IPS-NIHi7 (cell line): ENCODE data around the gene HS3ST3A1.
"Not testable (repeated sequence)": the region's sequence is repeated elsewhere in the genome, so short reads cannot be mapped to it uniquely, and the experiment has no call there.

Experiments used
- DNase-seq: peaks from one replicate; pipeline ENCODE4 v3.0.0; 2012; ENCODE audit warnings: mixed read lengths; ENCODE audit errors: extremely low spot score

The HS3ST3A1 gene

DNA sequence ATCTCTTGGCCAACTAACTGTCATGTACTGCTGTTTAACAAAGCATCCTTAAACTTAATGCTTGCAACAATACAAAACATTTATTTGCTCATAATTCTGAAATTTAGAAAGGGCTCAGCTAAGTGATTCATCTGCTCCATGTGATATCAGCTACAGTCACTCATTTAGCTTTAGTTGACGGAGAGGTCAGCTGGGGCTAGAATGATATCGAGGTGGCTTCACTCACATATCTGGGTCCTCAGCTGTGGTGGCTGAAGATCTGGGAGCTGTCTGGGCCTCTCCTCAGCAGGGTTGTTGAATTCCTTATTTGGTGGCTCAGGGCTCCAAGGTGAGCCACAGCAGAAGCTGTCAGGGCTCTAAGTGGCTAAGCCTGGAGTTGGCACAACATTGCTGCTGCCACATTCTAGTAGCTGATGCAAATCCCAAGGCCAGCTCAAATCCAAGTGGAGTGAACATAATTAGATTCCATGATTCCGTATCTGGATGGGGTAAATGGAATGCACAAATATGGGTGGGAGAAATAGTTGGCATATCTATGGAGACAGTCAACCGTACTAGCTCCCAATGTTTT, 62.8 kb downstream of the HS3ST3A1 start:
- DNase-seq: no peak

DNA sequence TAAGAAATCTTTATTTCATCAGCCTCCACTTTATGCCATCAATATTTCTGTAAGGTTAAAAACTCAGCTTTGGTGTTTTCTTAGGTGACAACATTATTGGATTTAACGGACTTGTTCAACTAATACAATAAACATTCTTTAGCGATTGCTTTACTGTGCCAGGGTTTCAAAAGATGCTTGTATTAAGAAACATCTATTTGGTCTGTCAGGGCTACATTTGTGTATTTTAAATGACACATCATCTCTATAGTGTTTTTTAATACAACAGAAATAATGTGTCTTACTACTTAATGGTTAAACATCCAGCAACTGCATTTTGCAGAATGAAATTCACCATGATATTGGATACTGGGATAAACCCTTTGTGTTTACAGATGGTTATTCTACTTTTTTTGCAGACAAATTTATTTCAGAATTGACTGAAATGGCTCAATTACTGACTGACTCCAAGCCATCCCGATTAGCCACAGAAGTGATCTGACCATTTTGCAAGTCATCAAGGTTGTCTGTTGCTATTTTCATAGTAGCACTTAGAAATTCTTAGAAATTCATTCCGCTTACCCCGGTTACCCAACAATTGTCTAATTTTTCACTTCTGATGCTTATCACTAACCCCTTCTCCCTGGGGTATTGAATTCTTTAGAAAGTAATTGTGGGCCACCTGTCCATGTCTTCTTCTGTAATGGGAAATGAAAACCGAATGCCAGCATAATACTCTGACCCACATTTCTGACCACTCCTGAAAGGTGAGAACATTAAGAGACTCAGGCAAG, 63.7 kb downstream of the HS3ST3A1 start:
- no peak for DNase-seq

DNA sequence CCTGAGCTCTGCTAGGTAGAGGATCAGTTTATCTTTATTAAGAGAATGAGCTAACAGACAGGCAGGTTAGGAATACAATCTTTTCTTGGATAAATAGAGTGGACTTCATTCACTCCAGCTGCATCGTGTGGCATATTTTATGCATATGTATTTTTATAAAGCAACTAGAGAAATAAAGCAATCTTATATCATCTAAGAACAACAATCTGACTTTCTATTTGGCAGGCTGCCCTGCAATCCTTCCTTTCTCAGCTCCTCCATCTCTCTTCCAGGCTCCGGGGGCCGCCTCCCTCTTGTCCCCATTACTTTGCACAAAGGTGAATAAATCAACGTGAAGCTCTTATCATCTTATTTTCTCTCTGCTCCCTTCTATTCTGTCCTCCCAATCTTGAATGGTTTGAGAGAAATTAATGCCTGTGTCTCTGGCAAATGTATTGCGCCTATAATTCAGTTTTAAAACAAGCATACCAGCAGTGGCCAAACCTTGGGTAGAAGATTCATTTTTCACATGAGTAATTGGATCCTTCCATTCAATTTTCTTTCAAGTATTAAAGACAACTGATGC, 64.5 kb downstream of the HS3ST3A1 start:
- no peak for DNase-seq

DNA sequence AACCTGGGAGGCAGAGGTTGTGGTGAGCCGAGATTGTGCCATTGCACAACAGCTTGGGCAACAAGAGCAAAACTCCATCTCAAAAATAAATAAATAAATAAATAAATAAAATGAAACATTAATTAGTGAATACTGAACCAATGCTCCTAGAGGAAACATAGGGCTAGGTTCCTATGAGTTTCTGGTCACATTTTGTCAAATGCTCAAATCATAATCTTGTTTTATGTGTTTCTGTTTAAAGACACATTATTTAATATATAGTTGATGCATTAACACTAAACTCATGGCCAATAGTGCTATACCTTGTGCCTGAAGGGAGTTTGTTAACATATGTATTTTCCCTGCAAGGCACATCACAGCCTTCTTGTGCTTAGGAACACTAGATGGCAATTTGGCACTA, 66.8 kb downstream of the HS3ST3A1 start:
- no peak for DNase-seq

DNA sequence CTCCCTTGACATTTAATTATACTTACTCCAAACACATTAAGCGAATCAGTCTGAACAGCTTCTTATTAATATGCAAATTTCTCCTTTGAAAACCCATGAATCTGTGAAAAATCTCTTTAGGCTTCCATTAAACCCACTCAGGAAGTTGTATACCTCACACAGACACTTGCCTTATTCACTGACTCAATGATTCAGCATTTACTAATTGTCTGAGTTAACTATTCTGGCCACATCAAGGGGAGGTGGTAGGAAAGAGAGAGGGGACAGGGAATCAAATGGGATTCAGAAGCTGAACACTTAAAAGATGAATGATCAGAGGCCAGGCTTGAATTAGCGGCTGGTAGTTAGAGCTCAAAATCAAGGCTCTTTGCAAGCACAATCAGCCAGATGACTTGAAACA, 70.0 kb downstream of the HS3ST3A1 start:
- no peak for DNase-seq

- DNase-seq: no peak
Observed at GRCh38 chr17:13525876-13526275, 75.9 kb downstream of the HS3ST3A1 start.

DNA sequence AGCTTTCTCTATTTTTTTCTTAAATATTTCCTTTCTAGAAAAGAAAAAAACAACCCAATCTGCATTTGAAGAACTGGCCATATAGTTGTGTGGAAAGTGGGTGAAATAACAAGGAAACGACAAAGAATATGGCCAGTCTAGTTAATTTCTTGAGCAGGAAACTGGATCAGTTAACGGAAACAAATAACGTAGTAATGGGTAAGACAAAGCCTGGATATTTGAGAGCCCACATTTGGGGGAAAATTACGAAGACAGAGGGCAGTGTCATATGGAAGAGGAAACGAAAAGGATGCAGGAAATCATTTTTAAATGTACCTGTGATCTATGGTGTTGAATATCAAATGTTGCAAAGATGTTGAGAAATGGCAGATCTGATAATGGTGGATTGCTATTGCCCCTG, 78.6 kb downstream of the HS3ST3A1 start:
- no peak for DNase-seq

DNA sequence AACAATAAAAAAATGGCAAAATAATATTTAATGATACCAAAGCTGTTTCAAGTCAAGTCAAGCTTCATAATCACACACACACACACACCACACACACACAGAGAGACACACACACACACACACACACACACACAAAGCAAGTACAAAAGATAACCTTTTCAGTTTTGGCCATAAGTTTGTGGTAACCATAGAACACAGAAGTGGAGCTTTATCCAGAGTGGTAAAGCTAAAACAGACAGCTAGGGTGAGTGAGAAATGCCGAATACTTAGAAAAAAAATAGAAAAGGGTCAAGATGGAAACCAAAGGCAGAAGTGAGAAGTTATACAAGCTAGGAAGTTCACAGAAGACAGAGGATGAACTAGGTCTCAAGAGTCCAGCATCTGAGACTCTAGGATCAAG, 79.0 kb downstream of the HS3ST3A1 start:
- no peak for DNase-seq

- no peak for DNase-seq
Observed at GRCh38 chr17:13521784-13522183, 79.9 kb downstream of the HS3ST3A1 start.

GRCh38 chr17:13520899-13521572, 80.7 kb downstream of the HS3ST3A1 start:
- DNase-seq: no peak

DNA sequence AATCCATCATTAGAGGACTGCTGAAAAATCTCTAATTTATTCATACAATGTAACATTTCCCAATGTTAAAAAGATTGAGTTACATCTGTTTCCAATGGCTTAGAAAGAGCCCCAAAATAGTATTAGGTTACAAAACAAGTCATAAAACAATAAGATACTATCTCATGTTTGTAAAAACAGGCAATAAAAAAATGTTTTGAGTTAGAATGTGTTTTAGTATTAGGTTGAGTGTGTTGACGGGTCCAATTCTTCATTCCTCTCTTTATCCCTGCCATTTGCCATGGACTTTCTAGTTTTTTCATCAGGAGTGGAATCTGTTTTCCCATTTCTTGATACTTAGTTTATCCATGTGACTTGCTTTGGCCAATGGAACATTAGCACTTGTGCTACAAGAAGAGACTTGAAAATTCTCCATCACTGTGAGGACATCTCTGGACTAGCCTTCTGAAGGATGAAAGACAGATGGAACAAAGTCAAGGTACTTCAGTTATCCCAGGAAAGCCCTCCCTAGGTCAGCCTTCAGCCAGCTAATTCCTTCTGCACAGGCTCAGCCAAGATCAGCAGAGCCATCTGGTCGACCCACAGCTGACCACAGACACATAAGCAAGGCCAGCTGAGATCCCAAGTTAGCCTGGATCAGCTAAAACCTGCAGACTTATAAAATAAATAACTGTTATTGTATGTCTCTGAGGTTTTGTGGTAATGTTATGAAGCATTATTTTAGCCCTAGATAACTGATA, 83.3 kb downstream of the HS3ST3A1 start:
- no peak for DNase-seq

DNA sequence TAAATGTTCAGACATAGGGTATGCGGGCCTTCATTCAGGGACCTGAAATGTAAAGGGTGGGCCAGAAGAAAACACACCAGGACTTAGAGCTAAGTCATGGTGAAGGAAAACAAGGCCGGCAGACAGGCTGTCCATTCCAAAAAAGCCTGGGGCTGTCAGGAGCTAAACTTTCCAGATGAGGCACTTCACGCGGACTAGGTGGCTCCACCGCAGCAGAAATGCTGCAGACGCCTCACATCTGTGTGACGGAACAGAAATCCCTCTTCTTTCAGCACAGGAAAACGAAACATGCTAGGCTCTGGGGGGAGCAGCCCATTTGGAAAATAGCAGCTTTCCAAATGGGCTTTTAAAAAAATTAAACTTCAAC, 88.7 kb downstream of the HS3ST3A1 start:
- no peak for DNase-seq

- DNase-seq: peak; percentile 23
Observed at GRCh38 chr17:13510062-13510461, 91.7 kb downstream of the HS3ST3A1 start.

- DNase-seq: no peak
Observed at GRCh38 chr17:13509527-13509926, 92.2 kb downstream of the HS3ST3A1 start.

- no peak for DNase-seq
Observed at GRCh38 chr17:13508896-13509295, 92.8 kb downstream of the HS3ST3A1 start.

DNA sequence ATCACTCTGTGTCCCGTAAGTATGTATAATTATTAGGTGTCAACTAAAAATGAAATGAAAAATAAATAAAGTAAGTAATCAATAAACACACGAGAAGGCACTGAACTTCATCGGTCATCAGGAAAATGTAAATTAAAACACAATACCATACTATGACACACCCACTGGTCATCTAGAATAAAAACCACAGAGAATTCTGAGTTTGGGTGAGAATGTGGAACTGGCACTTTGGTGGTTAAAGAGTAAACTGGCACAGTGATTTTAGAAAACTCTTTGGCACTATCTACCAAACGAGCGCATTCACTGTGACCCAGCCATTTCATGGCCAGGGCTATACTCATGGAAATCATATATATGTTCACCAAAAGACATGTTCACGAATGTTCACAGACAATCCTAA, 98.2 kb downstream of the HS3ST3A1 start:
- DNase-seq: no peak

DNA sequence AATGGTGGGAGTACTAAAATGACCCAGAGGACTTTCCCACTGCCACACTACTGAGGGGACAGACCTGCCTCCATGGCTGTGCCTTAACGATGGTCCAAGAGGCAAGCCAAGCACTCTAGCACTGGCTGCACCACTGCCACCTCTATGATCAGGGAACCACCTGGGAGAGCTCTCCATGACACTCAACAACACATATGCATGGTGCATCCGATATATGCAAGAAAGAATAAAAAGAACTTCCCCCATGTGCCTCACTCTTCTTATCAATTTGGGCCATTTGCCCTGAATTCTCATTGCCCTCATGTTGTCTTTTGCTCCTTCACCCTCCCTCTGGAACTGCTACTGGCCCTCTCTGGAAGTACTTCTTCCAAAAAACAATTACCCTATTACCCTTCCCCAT, 99.5 kb downstream of the HS3ST3A1 start:
- no peak for DNase-seq

DNA sequence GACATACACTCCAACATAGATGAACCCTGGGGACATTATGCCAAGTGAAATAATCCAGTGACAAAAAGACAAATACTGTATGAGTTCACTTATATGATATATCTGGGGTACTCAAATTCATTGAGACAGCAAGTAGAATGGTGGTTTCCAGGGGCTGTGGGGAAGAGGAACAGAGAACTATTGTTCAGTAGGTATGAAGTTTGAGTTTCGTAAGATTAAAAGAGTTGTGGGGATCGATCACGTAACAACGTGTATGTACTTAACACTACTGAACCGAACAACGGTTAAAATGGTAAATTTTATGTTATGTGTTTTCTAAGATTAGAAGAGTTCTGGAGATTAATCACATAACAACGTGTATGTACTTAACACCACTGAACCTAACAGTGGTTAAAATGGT, 100.8 kb downstream of the HS3ST3A1 start:
- no peak for DNase-seq

GRCh38 chr17:13498184-13498583, 103.5 kb downstream of the HS3ST3A1 start:
- DNase-seq: no peak

GRCh38 chr17:13496553-13497056, 105.1 kb downstream of the HS3ST3A1 start:
- not testable (repeated sequence) for DNase-seq

DNA sequence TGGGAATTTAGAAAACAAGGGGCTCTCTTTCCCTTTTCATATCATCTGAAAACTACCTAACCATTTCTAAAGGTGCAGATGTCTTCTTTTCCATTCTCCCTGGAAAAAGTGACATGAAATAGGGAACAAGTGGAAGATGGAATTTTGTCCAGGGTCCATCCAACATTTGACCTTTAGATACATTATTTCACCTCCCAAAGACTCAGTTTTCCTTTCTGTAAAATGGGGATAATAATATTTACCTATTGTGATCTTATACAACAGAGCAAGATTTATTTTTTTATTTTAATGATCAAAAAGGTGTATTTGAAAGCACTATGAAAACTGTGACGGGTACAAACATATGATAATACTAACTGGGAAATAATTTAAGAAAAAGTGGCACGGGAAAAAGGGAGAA, 106.3 kb downstream of the HS3ST3A1 start:
- no peak for DNase-seq

GRCh38 chr17:13492737-13493122, 109.0 kb downstream of the HS3ST3A1 start:
- no peak for DNase-seq
